Measurements from ENCODE around the gene CACNA1C. TPM values are rescaled to one million over a fixed set of nuclear protein-coding genes. Genes with fewer than 3 reads are reported as not detected.

CACNA1C gene
- total and polyA plus RNA-seq, 2 of the 4 experiments (the other 2 are of a cell fraction), result 1.6 to 2.6 TPM

GRCh38 chr12:2352203-2352602, 299.4 kb downstream of the CACNA1C start:
- H3K14ac ChIP-seq (replicated peaks; ENCODE audit: low read depth, low read length), result no peak overlapping the region
- H4K8ac ChIP-seq (ENCODE audit: low read depth in 2 of 2, low read length in 2 of 2), result no peak overlapping the region
- H2AFZ ChIP-seq (replicated peaks; ENCODE audit: low read length, poor library complexity), result no peak overlapping the region
- 100% methylated on average over 1 of the region's 6 CpGs; no CpG with 5 or more reads in 1 of the 2 experiments for WGBS, 2 experiments (ENCODE audit: extremely low coverage in 2 of 2, insufficient read length in 1 of 2)
- H2AK9ac ChIP-seq (replicated peaks; ENCODE audit: low read depth, low read length, poor library complexity), result no peak overlapping the region
- no peak overlapping the region for H2BK15ac ChIP-seq (ENCODE audit: low read depth, low read length)
- no peak overlapping the region for H3K4me3 ChIP-seq (ENCODE audit: insufficient read depth, low read depth, low read length)
- H3K9me1 ChIP-seq (ENCODE audit: insufficient read depth, low read length), result peaks cover 14% of the 10 kb centered on the region
- no peak overlapping the region for H2BK20ac ChIP-seq (ENCODE audit: low read depth, low read length)
- no peak overlapping the region for H3K4ac ChIP-seq (ENCODE audit: low read depth, low read length)
- no peak overlapping the region for H3K56ac ChIP-seq (ENCODE audit: extremely low read depth, insufficient read depth, low read length)
- no peaks in the 10 kb centered on the region; the same call in 1 of the 2 replicates for H3K27me3 ChIP-seq (ENCODE audit: control insufficient read depth, insufficient read depth, low read length)
- H3K27ac ChIP-seq (ENCODE audit: insufficient read depth, low read length), result no peak overlapping the region
- peaks cover 0 to 8% of the 10 kb centered on the region in 2 experiments; a peak in 1 of 4 replicates for H3K79me1 ChIP-seq (ENCODE audit: low read depth in 1 of 2, low read length in 2 of 2)
- ATAC-seq (ENCODE audit: low read depth), result no peak
- H4K91ac ChIP-seq (ENCODE audit: insufficient read depth, low read depth, low read length), result no peak overlapping the region; the same call in 1 of the 2 replicates
- no peaks in the 10 kb centered on the region; the same call in 1 of the 2 replicates for H4K20me1 ChIP-seq (ENCODE audit: insufficient read depth, low read length)
- peaks cover 15% of the 10 kb centered on the region for H3K4me1 ChIP-seq (ENCODE audit: control insufficient read depth, insufficient read depth, low read length)
- DNase-seq, result no peak
- dilution Hi-C loops (cut with HindIII; ENCODE audit: low sequenced_read_pairs, unreplicated experiment), result no loop called here
- H2AK5ac ChIP-seq (ENCODE audit: low read depth, low read length), result no peak overlapping the region
- TF ChIP-seq SMC3 (IDR thresholded peaks at IDR 0.05; ENCODE audit: low read depth, low read length) (no peak), BHLHE40 (IDR thresholded peaks at IDR 0.05; ENCODE audit: low read depth, low read length) (no peak), RFX5 (IDR thresholded peaks at IDR 0.05; ENCODE audit: low read depth, low read length) (no peak), CEBPB (IDR thresholded peaks at IDR 0.05; ENCODE audit: low read depth, low read length) (no peak), CHD1 (IDR thresholded peaks at IDR 0.05; ENCODE audit: low read depth, low read length) (no peak), POLR2A (IDR thresholded peaks at IDR 0.05; ENCODE audit: low read depth, low read length) (no peak), CTCF (conservative IDR thresholded peaks at IDR 0.05; ENCODE audit: low read depth, low read length) (no peak), RAD21 (IDR thresholded peaks at IDR 0.05; ENCODE audit: low read length) (no peak), ELK1 (IDR thresholded peaks at IDR 0.05; ENCODE audit: borderline replicate concordance, low read depth, low read length) (no peak), MAFK (IDR thresholded peaks at IDR 0.05; ENCODE audit: low read depth, low read length) (no peak), MXI1 (IDR thresholded peaks at IDR 0.05; ENCODE audit: borderline replicate concordance, low read depth, low read length) (no peak), USF2 (IDR thresholded peaks at IDR 0.05; ENCODE audit: low read depth, low read length) (no peak), MAZ (IDR thresholded peaks at IDR 0.05; ENCODE audit: borderline replicate concordance, low read depth, low read length) (no peak), NFE2L2 (IDR thresholded peaks at IDR 0.05; ENCODE audit: low read depth, low read length) (no peak), RCOR1 (IDR thresholded peaks at IDR 0.05; ENCODE audit: insufficient replicate concordance, low read length) (no peak), FOS (IDR thresholded peaks at IDR 0.05; ENCODE audit: low read depth, low read length) (no peak)
- H2BK120ac ChIP-seq (ENCODE audit: low read depth, low read length), result no peak overlapping the region
- POLR2A ChIA-PET (ENCODE audit: unreplicated experiment), result no interaction called here
- BruUV-seq (replicated peaks), result no TSS peak
- no peak overlapping the region for H3K9ac ChIP-seq (ENCODE audit: low read depth, low read length)
- intact Hi-C loops (cut with micrococcal nuclease), result no loop called here
- H4K5ac ChIP-seq (ENCODE audit: low read depth, low read length), result no peak overlapping the region
- in situ Hi-C loops (cut with MboI; ENCODE audit: low sequenced_read_pairs), result no loop called here
- H3K18ac ChIP-seq (ENCODE audit: low read depth, low read length), result no peak overlapping the region
- no peaks in the 10 kb centered on the region for H3K9me3 ChIP-seq (ENCODE audit: control insufficient read depth, insufficient read depth, low read length)
- H3K4me2 ChIP-seq (ENCODE audit: low read depth, low read length), result no peak overlapping the region
- no peak overlapping the region for H2BK5ac ChIP-seq (ENCODE audit: low read depth, low read length, poor library complexity, severe bottlenecking)
- H3K36me3 ChIP-seq (ENCODE audit: control insufficient read depth, insufficient read depth, low read length), result no peaks in the 10 kb centered on the region
- H3K23ac ChIP-seq (ENCODE audit: low read depth, low read length), result no peak overlapping the region
- CTCF ChIA-PET, result no interaction called here

Data from IMR-90 (cell line).